ENCODE data around the gene CHP1. TPM values are rescaled to one million over a fixed set of nuclear protein-coding genes. Genes with fewer than 3 reads are reported as not detected.

The CHP1 gene
- total and polyA plus RNA-seq, 9 of the 15 experiments (the other 6 are each of a cell fraction or from before 2014, with no cell fraction given) = 31.7 to 83.4 (median 67.6) TPM

DNA sequence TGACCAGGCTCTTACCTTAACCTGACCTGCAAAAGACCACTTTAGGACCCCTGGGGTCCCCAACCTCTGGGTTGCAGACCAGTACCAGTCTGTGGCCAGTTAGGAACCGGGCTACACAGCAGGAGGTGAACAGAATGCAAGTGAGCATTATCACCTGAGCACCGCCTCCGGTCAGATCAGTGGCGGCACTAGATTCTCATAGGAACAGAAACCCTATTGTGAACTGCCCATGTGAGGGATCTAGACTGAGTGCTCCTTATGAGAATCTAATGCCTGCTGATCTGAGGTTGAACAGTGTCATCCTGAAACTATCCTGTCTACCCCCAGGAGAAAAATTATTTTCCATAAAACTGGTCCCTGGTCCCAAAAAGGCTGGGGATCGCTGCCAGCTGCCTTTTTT is 20.3 kb downstream of the CHP1 start:
- no peaks in the 10 kb centered on the region for H4K20me1 ChIP-seq (replicated peaks; ENCODE audit: control insufficient read depth, insufficient read depth, low read length)
- ChIA-PET CTCF (ENCODE audit: low intra/inter-chr PET ratio) (interaction anchor here (0.6 kb wide), 1 partner anchor 20 kb away, joined by 3 read pairs; the partner anchor contains the start of gene CHP1), POLR2A (no interaction called here)
- 77% methylated on average over 5 of the region's 5 CpGs for WGBS (ENCODE audit: insufficient coverage, low coverage, missing lambda C conversion rate)
- TF ChIP-seq PPARD (CRISPR knock-in tag; IDR thresholded peaks at IDR 0.05) (no peak), TOE1 (IDR thresholded peaks at IDR 0.05; ENCODE audit: borderline replicate concordance) (no peak), TOE1 (CRISPR knock-in tag; IDR thresholded peaks at IDR 0.05; ENCODE audit: borderline replicate concordance, low read depth) (no peak), COPS2 (conservative IDR thresholded peaks at IDR 0.05) (no peak), ZNF224 (CRISPR knock-in tag; IDR thresholded peaks at IDR 0.05) (no peak), ELF4 (CRISPR knock-in tag; IDR thresholded peaks at IDR 0.05) (no peak)
- TF ChIP-seq, protein P1, sequence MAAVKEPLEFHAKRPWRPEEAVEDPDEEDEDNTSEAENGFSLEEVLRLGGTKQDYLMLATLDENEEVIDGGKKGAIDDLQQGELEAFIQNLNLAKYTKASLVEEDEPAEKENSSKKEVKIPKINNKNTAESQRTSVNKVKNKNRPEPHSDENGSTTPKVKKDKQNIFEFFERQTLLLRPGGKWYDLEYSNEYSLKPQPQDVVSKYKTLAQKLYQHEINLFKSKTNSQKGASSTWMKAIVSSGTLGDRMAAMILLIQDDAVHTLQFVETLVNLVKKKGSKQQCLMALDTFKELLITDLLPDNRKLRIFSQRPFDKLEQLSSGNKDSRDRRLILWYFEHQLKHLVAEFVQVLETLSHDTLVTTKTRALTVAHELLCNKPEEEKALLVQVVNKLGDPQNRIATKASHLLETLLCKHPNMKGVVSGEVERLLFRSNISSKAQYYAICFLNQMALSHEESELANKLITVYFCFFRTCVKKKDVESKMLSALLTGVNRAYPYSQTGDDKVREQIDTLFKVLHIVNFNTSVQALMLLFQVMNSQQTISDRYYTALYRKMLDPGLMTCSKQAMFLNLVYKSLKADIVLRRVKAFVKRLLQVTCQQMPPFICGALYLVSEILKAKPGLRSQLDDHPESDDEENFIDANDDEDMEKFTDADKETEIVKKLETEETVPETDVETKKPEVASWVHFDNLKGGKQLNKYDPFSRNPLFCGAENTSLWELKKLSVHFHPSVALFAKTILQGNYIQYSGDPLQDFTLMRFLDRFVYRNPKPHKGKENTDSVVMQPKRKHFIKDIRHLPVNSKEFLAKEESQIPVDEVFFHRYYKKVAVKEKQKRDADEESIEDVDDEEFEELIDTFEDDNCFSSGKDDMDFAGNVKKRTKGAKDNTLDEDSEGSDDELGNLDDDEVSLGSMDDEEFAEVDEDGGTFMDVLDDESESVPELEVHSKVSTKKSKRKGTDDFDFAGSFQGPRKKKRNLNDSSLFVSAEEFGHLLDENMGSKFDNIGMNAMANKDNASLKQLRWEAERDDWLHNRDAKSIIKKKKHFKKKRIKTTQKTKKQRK (IDR thresholded peaks at IDR 0.05; ENCODE audit: borderline replicate concordance, low read depth, low read length) = no peak
- TF ChIP-seq, protein P2, sequence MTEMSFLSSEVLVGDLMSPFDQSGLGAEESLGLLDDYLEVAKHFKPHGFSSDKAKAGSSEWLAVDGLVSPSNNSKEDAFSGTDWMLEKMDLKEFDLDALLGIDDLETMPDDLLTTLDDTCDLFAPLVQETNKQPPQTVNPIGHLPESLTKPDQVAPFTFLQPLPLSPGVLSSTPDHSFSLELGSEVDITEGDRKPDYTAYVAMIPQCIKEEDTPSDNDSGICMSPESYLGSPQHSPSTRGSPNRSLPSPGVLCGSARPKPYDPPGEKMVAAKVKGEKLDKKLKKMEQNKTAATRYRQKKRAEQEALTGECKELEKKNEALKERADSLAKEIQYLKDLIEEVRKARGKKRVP (CRISPR knock-in tag; IDR thresholded peaks at IDR 0.05) = no peak
- TF ChIP-seq, protein P3, sequence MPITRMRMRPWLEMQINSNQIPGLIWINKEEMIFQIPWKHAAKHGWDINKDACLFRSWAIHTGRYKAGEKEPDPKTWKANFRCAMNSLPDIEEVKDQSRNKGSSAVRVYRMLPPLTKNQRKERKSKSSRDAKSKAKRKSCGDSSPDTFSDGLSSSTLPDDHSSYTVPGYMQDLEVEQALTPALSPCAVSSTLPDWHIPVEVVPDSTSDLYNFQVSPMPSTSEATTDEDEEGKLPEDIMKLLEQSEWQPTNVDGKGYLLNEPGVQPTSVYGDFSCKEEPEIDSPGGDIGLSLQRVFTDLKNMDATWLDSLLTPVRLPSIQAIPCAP (CRISPR knock-in tag; IDR thresholded peaks at IDR 0.05; ENCODE audit: borderline replicate concordance) = no peak
- TF ChIP-seq, protein P4, sequence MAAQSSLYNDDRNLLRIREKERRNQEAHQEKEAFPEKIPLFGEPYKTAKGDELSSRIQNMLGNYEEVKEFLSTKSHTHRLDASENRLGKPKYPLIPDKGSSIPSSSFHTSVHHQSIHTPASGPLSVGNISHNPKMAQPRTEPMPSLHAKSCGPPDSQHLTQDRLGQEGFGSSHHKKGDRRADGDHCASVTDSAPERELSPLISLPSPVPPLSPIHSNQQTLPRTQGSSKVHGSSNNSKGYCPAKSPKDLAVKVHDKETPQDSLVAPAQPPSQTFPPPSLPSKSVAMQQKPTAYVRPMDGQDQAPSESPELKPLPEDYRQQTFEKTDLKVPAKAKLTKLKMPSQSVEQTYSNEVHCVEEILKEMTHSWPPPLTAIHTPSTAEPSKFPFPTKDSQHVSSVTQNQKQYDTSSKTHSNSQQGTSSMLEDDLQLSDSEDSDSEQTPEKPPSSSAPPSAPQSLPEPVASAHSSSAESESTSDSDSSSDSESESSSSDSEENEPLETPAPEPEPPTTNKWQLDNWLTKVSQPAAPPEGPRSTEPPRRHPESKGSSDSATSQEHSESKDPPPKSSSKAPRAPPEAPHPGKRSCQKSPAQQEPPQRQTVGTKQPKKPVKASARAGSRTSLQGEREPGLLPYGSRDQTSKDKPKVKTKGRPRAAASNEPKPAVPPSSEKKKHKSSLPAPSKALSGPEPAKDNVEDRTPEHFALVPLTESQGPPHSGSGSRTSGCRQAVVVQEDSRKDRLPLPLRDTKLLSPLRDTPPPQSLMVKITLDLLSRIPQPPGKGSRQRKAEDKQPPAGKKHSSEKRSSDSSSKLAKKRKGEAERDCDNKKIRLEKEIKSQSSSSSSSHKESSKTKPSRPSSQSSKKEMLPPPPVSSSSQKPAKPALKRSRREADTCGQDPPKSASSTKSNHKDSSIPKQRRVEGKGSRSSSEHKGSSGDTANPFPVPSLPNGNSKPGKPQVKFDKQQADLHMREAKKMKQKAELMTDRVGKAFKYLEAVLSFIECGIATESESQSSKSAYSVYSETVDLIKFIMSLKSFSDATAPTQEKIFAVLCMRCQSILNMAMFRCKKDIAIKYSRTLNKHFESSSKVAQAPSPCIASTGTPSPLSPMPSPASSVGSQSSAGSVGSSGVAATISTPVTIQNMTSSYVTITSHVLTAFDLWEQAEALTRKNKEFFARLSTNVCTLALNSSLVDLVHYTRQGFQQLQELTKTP (IDR thresholded peaks at IDR 0.05; ENCODE audit: low read depth in 1 of 2, partially characterized antibody in 2 of 2) = no peak
- TF ChIP-seq, protein P5, sequence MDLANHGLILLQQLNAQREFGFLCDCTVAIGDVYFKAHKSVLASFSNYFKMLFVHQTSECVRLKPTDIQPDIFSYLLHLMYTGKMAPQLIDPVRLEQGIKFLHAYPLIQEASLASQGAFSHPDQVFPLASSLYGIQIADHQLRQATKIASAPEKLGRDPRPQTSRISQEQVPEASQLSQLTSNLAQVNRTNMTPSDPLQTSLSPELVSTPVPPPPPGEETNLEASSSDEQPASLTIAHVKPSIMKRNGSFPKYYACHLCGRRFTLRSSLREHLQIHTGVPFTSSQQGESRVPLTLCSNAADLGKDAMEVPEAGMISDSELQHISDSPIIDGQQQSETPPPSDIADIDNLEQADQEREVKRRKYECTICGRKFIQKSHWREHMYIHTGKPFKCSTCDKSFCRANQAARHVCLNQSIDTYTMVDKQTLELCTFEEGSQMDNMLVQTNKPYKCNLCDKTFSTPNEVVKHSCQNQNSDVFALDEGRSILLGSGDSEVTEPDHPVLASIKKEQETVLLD (IDR thresholded peaks at IDR 0.05) = no peak
- no TSS peak for BruUV-seq (replicated peaks)
- H3K27ac ChIP-seq (ENCODE audit: extremely low read depth, low read depth, low read length) = no peak overlapping the region
- no peak overlapping the region for H3K4me3 ChIP-seq
- no peak overlapping the region for H2AFZ ChIP-seq (ENCODE audit: low read depth, low read length)
- no peaks in the 10 kb centered on the region for H3K9me3 ChIP-seq (replicated peaks; ENCODE audit: control insufficient read depth, insufficient read depth, low read depth, low read length)
- in situ Hi-C loops (cut with MboI) = no loop called here
- no peak for ATAC-seq
- no peaks in the 10 kb centered on the region for H3K4me1 ChIP-seq (replicated peaks in 1 of 2; ENCODE audit: control insufficient read depth in 2 of 2, insufficient read depth in 2 of 2, low read length in 2 of 2)
- H3K4me2 ChIP-seq (ENCODE audit: insufficient read depth, low read length) = no peak overlapping the region
- peaks cover 39% of the 10 kb centered on the region; the same call in 2 of the 3 replicates for H3K36me3 ChIP-seq (ENCODE audit: control insufficient read depth, insufficient read depth, low read length)
- no peak overlapping the region for H3K9ac ChIP-seq (ENCODE audit: insufficient read depth in 1 of 2, low read depth in 2 of 2, low read length in 2 of 2)
- H3K9me1 ChIP-seq (ENCODE audit: control insufficient read depth, insufficient read depth, low read length) = no peaks in the 10 kb centered on the region
- FAIRE-seq = no peak
- DNase-seq (ENCODE audit: extremely low read depth in 1 of 4, low spot score in 3 of 4) = no peak
- no peaks in the 10 kb centered on the region for H3K27me3 ChIP-seq (ENCODE audit: control insufficient read depth in 2 of 2, insufficient read depth in 2 of 2, low read length in 2 of 2)
- no peaks in the 10 kb centered on the region for H3K79me2 ChIP-seq (ENCODE audit: control insufficient read depth, insufficient read depth, low read length)
- intact Hi-C loops (cut with micrococcal nuclease) = no loop called here

Data from K562 (cell line).